Gastroesophageal sphincter (tissue), 3 donors: ENCODE measurements around the gene CEP112.

Experiments used
- POLR2A ChIP-seq, 2 donors: fragments of 450-650 bp; IDR thresholded peaks; one replicate each; pipeline ENCODE4 v1.6.1; 2017; ENCODE audit warnings: antibody characterized with exemption in 2 of 2, mild to moderate bottlenecking in 2 of 2, moderate library complexity in 1 of 2
- TF ChIP-seq, protein P1 (sequence below), 4 experiments: fragments of 200-600 bp in 2 of 4; fragments of 450-650 bp in 2 of 4; sonication (generic) in 1 of 4; IDR thresholded peaks; one replicate each; pipeline ENCODE4 v1.5.1; 2017 to 2019; ENCODE audit warnings: antibody characterized with exemption in 4 of 4, mild to moderate bottlenecking in 2 of 4, moderate library complexity in 2 of 4

DNA sequence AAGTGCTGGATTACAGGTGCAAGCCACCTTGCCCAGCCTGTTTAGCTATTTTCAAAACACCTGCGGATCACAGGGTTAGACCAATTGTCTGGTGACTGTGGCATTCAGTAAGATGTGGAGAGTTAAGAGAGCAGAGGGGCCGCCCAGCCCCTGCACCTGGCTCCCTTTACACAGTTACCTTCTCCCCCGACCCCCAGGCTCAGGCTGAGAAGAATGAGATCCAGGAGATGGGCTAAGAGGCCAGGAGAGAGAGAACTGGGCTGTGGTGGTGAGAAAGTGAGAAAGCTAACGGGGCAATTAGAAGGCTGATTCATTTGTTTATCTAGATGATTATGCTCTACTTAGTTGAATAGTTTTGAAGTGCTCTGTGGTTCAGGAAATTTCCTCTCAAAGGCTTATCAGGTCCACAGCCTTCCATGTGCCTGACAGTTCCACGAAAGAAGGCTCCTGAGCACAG lies 562.7 kb downstream of the CEP112 start:
- TF ChIP-seq, protein P1, sequence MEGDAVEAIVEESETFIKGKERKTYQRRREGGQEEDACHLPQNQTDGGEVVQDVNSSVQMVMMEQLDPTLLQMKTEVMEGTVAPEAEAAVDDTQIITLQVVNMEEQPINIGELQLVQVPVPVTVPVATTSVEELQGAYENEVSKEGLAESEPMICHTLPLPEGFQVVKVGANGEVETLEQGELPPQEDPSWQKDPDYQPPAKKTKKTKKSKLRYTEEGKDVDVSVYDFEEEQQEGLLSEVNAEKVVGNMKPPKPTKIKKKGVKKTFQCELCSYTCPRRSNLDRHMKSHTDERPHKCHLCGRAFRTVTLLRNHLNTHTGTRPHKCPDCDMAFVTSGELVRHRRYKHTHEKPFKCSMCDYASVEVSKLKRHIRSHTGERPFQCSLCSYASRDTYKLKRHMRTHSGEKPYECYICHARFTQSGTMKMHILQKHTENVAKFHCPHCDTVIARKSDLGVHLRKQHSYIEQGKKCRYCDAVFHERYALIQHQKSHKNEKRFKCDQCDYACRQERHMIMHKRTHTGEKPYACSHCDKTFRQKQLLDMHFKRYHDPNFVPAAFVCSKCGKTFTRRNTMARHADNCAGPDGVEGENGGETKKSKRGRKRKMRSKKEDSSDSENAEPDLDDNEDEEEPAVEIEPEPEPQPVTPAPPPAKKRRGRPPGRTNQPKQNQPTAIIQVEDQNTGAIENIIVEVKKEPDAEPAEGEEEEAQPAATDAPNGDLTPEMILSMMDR (IDR thresholded peaks at IDR 0.05), result no peak
- TF ChIP-seq POLR2A (IDR thresholded peaks at IDR 0.05), result no peak
